GM06990 (cell line): ENCODE measurements around the gene SLC17A5.

Experiments
- DNase-seq: peaks from one replicate; pipeline ENCODE4 v3.0.0-alpha.2; 2011; ENCODE audit not compliant: insufficient read length; ENCODE audit errors: extremely low read depth
- H3K27me3 ChIP-seq: replicated peaks from 2 replicates; pipeline ENCODE4 v1.6.0; 2011; ENCODE audit warnings: low read length; ENCODE audit not compliant: control insufficient read depth, insufficient read depth
- H3K36me3 ChIP-seq: 2 replicates; pipeline ENCODE4 v1.5.1; 2011; ENCODE audit warnings: low read length; ENCODE audit not compliant: control insufficient read depth, insufficient read depth
- H3K4me3 ChIP-seq: replicated peaks from 2 replicates; pipeline ENCODE4 v1.5.1; 2011; ENCODE audit warnings: low read depth, mild to moderate bottlenecking, control low read depth, low read length
- CTCF ChIP-seq: IDR thresholded peaks from 2 replicates; pipeline ENCODE4 v1.5.1; 2011; ENCODE audit warnings: low read length, control low read depth, mild to moderate bottlenecking, inconsistent platforms; ENCODE audit not compliant: insufficient read depth, poor library complexity, severe bottlenecking

SLC17A5 gene

GRCh38 chr6:73656531-73657145 is 2.8 kb upstream of the SLC17A5 start:
- no peaks in the 10 kb centered on the region for H3K36me3 ChIP-seq
- no peaks in the 10 kb centered on the region for H3K27me3 ChIP-seq
- H3K4me3 ChIP-seq: no peak overlapping the region
- no peak for DNase-seq
- TF ChIP-seq CTCF: no peak

GRCh38 chr6:73655341-73655917 is 1.6 kb upstream of the SLC17A5 start:
- Histone ChIP-seq H3K27me3 (no peaks in the 10 kb centered on the region), H3K4me3 (peak overlapping the region; percentile 89), H3K36me3 (no peaks in the 10 kb centered on the region)
- no peak for DNase-seq
- TF ChIP-seq CTCF: no peak

GRCh38 chr6:73652637-73653570 is 888 bp downstream of the SLC17A5 start:
- H3K27me3 ChIP-seq: no peaks in the 10 kb centered on the region
- peak; percentile 68 for DNase-seq
- peak overlapping the region; percentile 89 for H3K4me3 ChIP-seq

GRCh38 chr6:73649783-73650182 is 4.0 kb downstream of the SLC17A5 start:
- H3K27me3 ChIP-seq: no peaks in the 10 kb centered on the region
- H3K4me3 ChIP-seq: no peak overlapping the region
- no peak for TF ChIP-seq CTCF
- DNase-seq: no peak
- no peaks in the 10 kb centered on the region; the same call in 1 of the 2 replicates for H3K36me3 ChIP-seq

More at GRCh38 chr6:73652637-73653570, 888 bp downstream of the SLC17A5 start:
- no peaks in the 10 kb centered on the region; the same call in 1 of the 2 replicates for H3K36me3 ChIP-seq
- TF ChIP-seq CTCF: peak; percentile 38

- H3K4me3 ChIP-seq: no peak overlapping the region
- DNase-seq: no peak
- no peaks in the 10 kb centered on the region for H3K27me3 ChIP-seq
- no peak for TF ChIP-seq CTCF
- no peaks in the 10 kb centered on the region; the same call in 1 of the 2 replicates for H3K36me3 ChIP-seq
Observed at GRCh38 chr6:73648166-73648565, 5.6 kb downstream of the SLC17A5 start.
